Neural cell (in vitro differentiated cells): Measurements from ENCODE around the gene DCT. TPM values are rescaled to one million over a fixed set of nuclear protein-coding genes. Genes with fewer than 3 reads are reported as not detected.

Experiments used
- H2AFZ ChIP-seq: fragments of 200-600, 300-800 bp; sonication (generic), shearing (Covaris generic); 2 replicates; pipeline ENCODE4 v1.6.0; 2014; ENCODE audit warnings: low read depth, mild to moderate bottlenecking, antibody characterized with exemption, low read length, moderate library complexity
- H3F3A ChIP-seq: fragments of 200-600 bp; shearing (Covaris generic); 2 replicates; pipeline ENCODE4 v1.6.1; 2016; ENCODE audit warnings: mild to moderate bottlenecking, moderate library complexity, mixed read lengths, antibody characterized with exemption, low read length; ENCODE audit not compliant: insufficient read depth, poor library complexity, severe bottlenecking
- H3K27ac ChIP-seq: fragments of 200-600, 300-800 bp; sonication (generic), shearing (Covaris generic); 2 replicates; pipeline ENCODE4 v1.5.1; 2014; ENCODE audit warnings: mild to moderate bottlenecking, low read length, moderate library complexity
- H3K27me3 ChIP-seq: fragments of 300-800, 200-600 bp; sonication (generic), shearing (Covaris generic); 2 replicates; pipeline ENCODE4 v1.6.0; 2014; ENCODE audit warnings: mild to moderate bottlenecking, low read depth, low read length, moderate library complexity; ENCODE audit not compliant: insufficient read depth
- H3K36me3 ChIP-seq: fragments of 300-800, 200-600 bp; sonication (generic), shearing (Covaris generic); 2 replicates; pipeline ENCODE4 v1.5.1; 2014; ENCODE audit warnings: mild to moderate bottlenecking, antibody characterized with exemption, low read length, moderate library complexity; ENCODE audit not compliant: insufficient read depth
- H3K4me2 ChIP-seq: fragments of 300-800, 200-600 bp; sonication (generic), shearing (Covaris generic); 2 replicates; pipeline ENCODE4 v1.6.0; 2014; ENCODE audit warnings: mild to moderate bottlenecking, low read length
- H3K4me3 ChIP-seq: fragments of 300-800, 200-600 bp; sonication (generic), shearing (Covaris generic); 2 replicates; pipeline ENCODE4 v1.5.1; 2014; ENCODE audit warnings: mild to moderate bottlenecking, low read length, moderate library complexity
- H3K79me2 ChIP-seq: fragments of 200-600 bp; shearing (Covaris generic); replicated peaks from 2 replicates; pipeline ENCODE4 v1.6.0; 2014; ENCODE audit warnings: mild to moderate bottlenecking, low read length, moderate library complexity; ENCODE audit not compliant: insufficient read depth
- H3K9ac ChIP-seq: fragments of 300-800, 200-600 bp; sonication (generic), shearing (Covaris generic); 2 replicates; pipeline ENCODE4 v1.6.1; 2016; ENCODE audit warnings: mild to moderate bottlenecking, low read length, mixed read lengths
- H3K9me2 ChIP-seq: fragments of 200-600 bp; shearing (Covaris generic); 2 replicates; pipeline ENCODE4 v1.6.1; 2016; ENCODE audit warnings: mild to moderate bottlenecking, low read length, mixed read lengths; ENCODE audit not compliant: insufficient read depth
- H3K9me3 ChIP-seq: fragments of 200-600, 300-800 bp; sonication (generic), shearing (Covaris generic); 2 replicates; pipeline ENCODE4 v1.6.1; 2016; ENCODE audit warnings: mild to moderate bottlenecking, mixed run types, low read length, moderate library complexity, mixed read lengths
- H4K20me1 ChIP-seq: fragments of 200-600 bp; shearing (Covaris generic); 2 replicates; pipeline ENCODE4 v1.6.1; 2016; ENCODE audit warnings: mild to moderate bottlenecking, mixed run types; ENCODE audit not compliant: insufficient read depth
- EP300 ChIP-seq: fragments of 450-650 bp; conservative IDR thresholded peaks from 2 replicates; pipeline ENCODE4 v1.6.1; 2014; ENCODE audit warnings: antibody characterized with exemption, mild to moderate bottlenecking, moderate library complexity; ENCODE audit not compliant: poor library complexity, severe bottlenecking
- MXI1 ChIP-seq: fragments of 450-650 bp; conservative IDR thresholded peaks from 2 replicates; pipeline ENCODE4 v1.6.1; 2014; ENCODE audit warnings: antibody characterized with exemption, mild to moderate bottlenecking; ENCODE audit not compliant: poor library complexity, severe bottlenecking
- POLR2AphosphoS5 ChIP-seq: IDR thresholded peaks from 2 replicates; pipeline ENCODE4 v1.6.1; 2012
- RAD21 ChIP-seq: fragments of 450-650 bp; conservative IDR thresholded peaks from 2 replicates; pipeline ENCODE4 v1.6.1; 2014; ENCODE audit warnings: antibody characterized with exemption, mild to moderate bottlenecking, moderate library complexity
- SMC3 ChIP-seq: fragments of 450-650 bp; conservative IDR thresholded peaks from 2 replicates; pipeline ENCODE4 v1.6.1; 2014; ENCODE audit warnings: antibody characterized with exemption, mild to moderate bottlenecking, moderate library complexity; ENCODE audit not compliant: poor library complexity
- TAF1 ChIP-seq: IDR thresholded peaks from 2 replicates; pipeline ENCODE4 v1.6.1; 2012; ENCODE audit warnings: low read depth
- polyA plus RNA-seq: library from polyadenylated mRNA; depleted of rRNA; stranded (reverse); fragments of >200 nt; gene quantifications from 2 replicates; pipeline ENCODE4 v1.2.3, GENCODE V29; 2014
- TF ChIP-seq, protein P1 (sequence below): IDR thresholded peaks from 2 replicates; pipeline ENCODE4 v1.6.1; 2012; ENCODE audit warnings: borderline replicate concordance
- TF ChIP-seq, protein P2 (sequence below): fragments of 450-650 bp; IDR thresholded peaks from 2 replicates; pipeline ENCODE4 v1.5.1; 2014; ENCODE audit warnings: antibody characterized with exemption, mild to moderate bottlenecking, moderate library complexity; ENCODE audit not compliant: poor library complexity, severe bottlenecking

The DCT gene
- polyA plus RNA-seq, 1 donor from 2014 or later = not detected

DNA sequence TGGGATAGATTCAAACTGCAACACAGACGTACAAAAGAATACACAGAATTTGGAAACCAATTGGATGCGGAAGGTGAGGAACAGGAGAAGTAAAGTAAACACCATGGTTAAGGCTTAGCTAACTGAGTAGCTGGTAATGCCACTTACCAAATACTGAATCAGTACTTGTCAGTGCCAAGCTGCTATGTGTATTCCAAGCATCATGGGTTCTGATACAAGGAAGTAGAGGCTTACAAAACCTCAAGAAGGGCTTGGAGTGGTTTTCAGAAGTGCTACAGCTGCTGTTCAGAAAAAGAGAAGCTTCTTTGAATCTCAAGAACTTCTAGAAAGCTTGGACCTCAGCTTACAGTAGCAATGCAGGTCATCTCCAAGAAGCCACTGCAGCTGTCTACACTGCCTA lies 35.9 kb upstream of the DCT start:
- no peaks in the 10 kb centered on the region for H3K79me2 ChIP-seq
- H3K9me2 ChIP-seq = no peaks in the 10 kb centered on the region
- no peaks in the 10 kb centered on the region for H3F3A ChIP-seq

DNA sequence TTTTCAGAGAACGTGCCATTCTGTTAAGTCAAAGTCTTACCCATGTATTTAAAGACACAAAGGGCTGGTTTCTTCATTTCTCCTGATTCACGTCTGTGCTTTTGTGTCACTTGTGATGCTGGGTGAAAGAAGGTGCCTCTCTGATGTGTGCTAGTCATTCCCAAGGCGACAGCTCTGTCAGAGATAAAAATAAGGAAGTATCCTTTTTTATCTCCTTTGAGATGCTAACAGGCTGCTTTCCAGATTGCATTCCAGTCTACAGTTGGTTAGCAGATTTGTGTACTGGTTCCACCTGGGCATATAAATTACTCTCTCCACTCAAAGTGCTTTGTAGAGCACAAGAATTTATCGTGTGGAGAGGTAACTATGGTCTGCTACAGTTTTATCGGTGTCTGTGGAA lies 33.5 kb upstream of the DCT start:
- TF ChIP-seq, protein P1, sequence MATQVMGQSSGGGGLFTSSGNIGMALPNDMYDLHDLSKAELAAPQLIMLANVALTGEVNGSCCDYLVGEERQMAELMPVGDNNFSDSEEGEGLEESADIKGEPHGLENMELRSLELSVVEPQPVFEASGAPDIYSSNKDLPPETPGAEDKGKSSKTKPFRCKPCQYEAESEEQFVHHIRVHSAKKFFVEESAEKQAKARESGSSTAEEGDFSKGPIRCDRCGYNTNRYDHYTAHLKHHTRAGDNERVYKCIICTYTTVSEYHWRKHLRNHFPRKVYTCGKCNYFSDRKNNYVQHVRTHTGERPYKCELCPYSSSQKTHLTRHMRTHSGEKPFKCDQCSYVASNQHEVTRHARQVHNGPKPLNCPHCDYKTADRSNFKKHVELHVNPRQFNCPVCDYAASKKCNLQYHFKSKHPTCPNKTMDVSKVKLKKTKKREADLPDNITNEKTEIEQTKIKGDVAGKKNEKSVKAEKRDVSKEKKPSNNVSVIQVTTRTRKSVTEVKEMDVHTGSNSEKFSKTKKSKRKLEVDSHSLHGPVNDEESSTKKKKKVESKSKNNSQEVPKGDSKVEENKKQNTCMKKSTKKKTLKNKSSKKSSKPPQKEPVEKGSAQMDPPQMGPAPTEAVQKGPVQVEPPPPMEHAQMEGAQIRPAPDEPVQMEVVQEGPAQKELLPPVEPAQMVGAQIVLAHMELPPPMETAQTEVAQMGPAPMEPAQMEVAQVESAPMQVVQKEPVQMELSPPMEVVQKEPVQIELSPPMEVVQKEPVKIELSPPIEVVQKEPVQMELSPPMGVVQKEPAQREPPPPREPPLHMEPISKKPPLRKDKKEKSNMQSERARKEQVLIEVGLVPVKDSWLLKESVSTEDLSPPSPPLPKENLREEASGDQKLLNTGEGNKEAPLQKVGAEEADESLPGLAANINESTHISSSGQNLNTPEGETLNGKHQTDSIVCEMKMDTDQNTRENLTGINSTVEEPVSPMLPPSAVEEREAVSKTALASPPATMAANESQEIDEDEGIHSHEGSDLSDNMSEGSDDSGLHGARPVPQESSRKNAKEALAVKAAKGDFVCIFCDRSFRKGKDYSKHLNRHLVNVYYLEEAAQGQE = no peak
- TF ChIP-seq SMC3 = no peak
- TF ChIP-seq TAF1 = no peak
- TF ChIP-seq EP300 = no peak
- H3K27ac ChIP-seq = no peak overlapping the region
- no peak overlapping the region for H2AFZ ChIP-seq
- no peaks in the 10 kb centered on the region for H4K20me1 ChIP-seq
- no peaks in the 10 kb centered on the region for H3K9me2 ChIP-seq
- H3K4me3 ChIP-seq = no peak overlapping the region
- H3K79me2 ChIP-seq = no peaks in the 10 kb centered on the region
- no peaks in the 10 kb centered on the region for H3K27me3 ChIP-seq
- no peak overlapping the region for H3K4me2 ChIP-seq
- H3F3A ChIP-seq = no peaks in the 10 kb centered on the region
- H3K36me3 ChIP-seq = no peaks in the 10 kb centered on the region
- no peaks in the 10 kb centered on the region for H3K9me3 ChIP-seq
- no peak overlapping the region for H3K9ac ChIP-seq

More for the DNA sequence above, 35.9 kb upstream of the DCT start:
- Histone ChIP-seq H3K9ac (no peak overlapping the region), H3K9me3 (no peaks in the 10 kb centered on the region), H3K4me2 (no peak overlapping the region), H4K20me1 (no peaks in the 10 kb centered on the region), H3K27me3 (no peaks in the 10 kb centered on the region), H3K36me3 (no peaks in the 10 kb centered on the region), H2AFZ (no peak overlapping the region), H3K4me3 (no peak overlapping the region), H3K27ac (no peak overlapping the region)
- TF ChIP-seq MXI1 (no peak), POLR2AphosphoS5 (no peak), RAD21 (no peak), SMC3 (no peak), TAF1 (no peak)
- TF ChIP-seq, protein P2, sequence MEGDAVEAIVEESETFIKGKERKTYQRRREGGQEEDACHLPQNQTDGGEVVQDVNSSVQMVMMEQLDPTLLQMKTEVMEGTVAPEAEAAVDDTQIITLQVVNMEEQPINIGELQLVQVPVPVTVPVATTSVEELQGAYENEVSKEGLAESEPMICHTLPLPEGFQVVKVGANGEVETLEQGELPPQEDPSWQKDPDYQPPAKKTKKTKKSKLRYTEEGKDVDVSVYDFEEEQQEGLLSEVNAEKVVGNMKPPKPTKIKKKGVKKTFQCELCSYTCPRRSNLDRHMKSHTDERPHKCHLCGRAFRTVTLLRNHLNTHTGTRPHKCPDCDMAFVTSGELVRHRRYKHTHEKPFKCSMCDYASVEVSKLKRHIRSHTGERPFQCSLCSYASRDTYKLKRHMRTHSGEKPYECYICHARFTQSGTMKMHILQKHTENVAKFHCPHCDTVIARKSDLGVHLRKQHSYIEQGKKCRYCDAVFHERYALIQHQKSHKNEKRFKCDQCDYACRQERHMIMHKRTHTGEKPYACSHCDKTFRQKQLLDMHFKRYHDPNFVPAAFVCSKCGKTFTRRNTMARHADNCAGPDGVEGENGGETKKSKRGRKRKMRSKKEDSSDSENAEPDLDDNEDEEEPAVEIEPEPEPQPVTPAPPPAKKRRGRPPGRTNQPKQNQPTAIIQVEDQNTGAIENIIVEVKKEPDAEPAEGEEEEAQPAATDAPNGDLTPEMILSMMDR = no peak
- TF ChIP-seq, protein P1 = no peak
